Neural cell (in vitro differentiated cells): ENCODE results near the gene TUBB8B.
"Not testable (repeated sequence)": the region's sequence is repeated elsewhere in the genome, so short reads cannot be mapped to it uniquely, and the experiment has no call there.

Source experiments
- CTCF ChIP-seq: fragments of 450-650 bp; IDR thresholded peaks from 2 replicates; pipeline ENCODE4 v1.5.1; 2014; ENCODE audit warnings: antibody characterized with exemption, mild to moderate bottlenecking, moderate library complexity; ENCODE audit not compliant: poor library complexity, severe bottlenecking
- EZH2 ChIP-seq: fragments of 200-600, 300-800 bp; shearing (Covaris generic), sonication (generic); IDR thresholded peaks from 2 replicates; pipeline ENCODE4 v1.6.1; 2014; ENCODE audit warnings: antibody characterized with exemption, low read length, borderline replicate concordance, mild to moderate bottlenecking; ENCODE audit not compliant: insufficient read depth, poor library complexity, severe bottlenecking
- SMC3 ChIP-seq: fragments of 450-650 bp; conservative IDR thresholded peaks from 2 replicates; pipeline ENCODE4 v1.6.1; 2014; ENCODE audit warnings: antibody characterized with exemption, mild to moderate bottlenecking, moderate library complexity; ENCODE audit not compliant: poor library complexity
- TAF1 ChIP-seq: IDR thresholded peaks from 2 replicates; pipeline ENCODE4 v1.6.1; 2012; ENCODE audit warnings: low read depth

DNA sequence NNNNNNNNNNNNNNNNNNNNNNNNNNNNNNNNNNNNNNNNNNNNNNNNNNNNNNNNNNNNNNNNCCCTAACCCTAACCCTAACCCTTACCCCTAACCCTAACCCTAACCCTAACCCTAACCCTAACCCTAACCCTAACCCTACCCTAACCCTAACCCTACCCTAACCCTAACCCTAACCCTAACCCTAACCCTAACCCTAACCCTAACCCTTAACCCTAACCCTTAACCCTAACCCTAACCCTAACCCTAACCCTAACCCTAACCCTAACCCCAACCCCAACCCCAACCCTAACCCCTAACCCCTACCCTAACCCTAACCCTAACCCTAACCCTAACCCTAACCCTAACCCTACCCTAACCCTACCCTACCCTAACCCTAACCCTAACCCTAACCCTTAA, 39.5 kb downstream of the TUBB8B start:
- TF ChIP-seq CTCF, SMC3, EZH2, TAF1: not testable (repeated sequence)
